ENCODE measurements around the gene ATP2C2.
"Not testable (repeated sequence)": the region's sequence is repeated elsewhere in the genome, so short reads cannot be mapped to it uniquely, and the experiment has no call there.

Gene ATP2C2

DNA sequence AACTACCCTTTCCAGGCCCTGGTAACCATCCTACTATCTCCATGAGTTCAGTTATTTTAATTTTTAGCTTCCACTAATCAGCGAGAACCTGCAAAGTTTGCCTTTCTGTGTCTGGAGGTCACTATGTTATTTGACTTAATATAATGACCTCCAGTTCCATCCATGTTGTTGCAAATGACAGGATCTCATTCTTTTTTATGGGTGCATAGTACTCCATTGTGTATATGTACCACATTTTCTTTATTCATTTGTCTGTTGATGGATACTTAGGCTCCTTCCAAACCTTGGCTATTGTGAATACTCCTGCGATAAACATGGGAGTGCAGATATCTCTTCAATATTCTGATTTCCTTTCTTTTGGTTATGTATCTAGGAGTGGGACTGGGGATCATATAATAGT lies 31.6 kb downstream of the ATP2C2 start:
- DNase-seq, result not testable (repeated sequence)

DNA sequence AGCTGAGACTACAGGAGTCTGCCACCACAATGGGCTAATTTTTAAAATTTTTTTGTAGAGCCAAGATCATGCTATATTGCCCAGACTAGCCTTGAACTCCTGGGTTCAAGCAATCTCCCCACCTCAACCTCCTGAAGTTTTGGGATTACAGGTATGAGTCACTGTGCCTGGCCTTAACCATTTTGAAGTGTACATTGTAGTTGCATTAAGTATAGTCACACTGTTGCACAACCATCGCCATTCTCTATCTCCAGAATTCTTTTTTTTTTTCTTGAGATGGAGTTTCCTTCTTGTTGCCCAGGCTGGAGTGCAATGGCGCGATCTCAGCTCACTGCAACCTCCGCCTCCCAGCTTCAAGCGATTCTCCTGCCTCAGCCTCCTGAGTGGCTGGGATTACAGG lies 35.1 kb downstream of the ATP2C2 start:
- DNase-seq, result not testable (repeated sequence)

GRCh38 chr16:84404324-84404723 lies 36.0 kb downstream of the ATP2C2 start:
- DNase-seq, result no peak

GRCh38 chr16:84404936-84405639 lies 36.8 kb downstream of the ATP2C2 start:
- no peak for DNase-seq

DNA sequence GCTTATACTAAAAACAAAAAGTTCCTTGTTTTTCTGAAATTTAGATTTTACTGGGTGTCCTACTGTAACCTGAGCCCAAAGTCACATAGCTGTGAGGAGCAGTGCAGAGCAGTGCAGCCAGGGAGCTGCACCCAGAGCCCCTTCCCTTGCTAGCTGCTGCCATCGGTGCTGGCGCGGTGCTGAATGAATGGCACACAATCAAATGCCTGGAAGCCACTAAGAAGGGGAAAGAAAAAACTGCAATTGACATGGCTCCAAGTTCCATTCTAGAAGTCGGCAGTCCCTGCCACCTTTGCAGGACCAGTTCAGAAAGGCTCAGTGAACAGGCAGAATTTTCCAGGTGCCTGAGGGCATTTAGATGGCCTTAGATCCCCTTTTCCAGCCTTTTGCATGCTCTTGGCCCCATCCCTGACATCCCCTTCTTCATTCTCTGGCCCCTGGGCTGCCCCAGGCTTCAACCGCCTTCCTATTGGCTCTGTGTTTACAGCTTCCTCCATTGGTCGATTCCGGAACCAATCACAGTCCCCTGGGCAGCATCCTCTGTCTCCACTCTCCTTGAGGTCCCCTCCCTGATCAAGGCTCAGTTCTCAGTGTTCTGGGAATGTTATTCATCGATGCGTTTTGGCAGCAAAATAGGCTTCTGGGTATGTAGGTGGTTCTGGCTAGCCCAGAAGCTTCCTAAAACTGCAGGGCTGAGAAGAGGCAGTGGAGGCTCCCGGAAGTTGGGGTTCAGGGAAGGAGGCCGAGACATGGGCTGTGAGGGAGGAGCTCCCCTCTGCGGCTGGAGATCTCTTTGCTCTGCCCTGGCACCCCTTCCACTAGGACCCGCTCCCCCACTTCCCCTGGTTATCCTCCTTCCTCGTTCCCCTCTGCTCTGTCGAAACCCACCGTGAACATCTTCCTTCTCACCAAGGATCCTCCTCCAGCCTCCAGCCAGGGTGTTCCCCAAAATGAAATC lies 37.9 kb downstream of the ATP2C2 start:
- no peak for DNase-seq

- DNase-seq, result no peak
These were observed 39.4 kb downstream of the ATP2C2 start for GRCh38 chr16:84407588-84408313.

DNA sequence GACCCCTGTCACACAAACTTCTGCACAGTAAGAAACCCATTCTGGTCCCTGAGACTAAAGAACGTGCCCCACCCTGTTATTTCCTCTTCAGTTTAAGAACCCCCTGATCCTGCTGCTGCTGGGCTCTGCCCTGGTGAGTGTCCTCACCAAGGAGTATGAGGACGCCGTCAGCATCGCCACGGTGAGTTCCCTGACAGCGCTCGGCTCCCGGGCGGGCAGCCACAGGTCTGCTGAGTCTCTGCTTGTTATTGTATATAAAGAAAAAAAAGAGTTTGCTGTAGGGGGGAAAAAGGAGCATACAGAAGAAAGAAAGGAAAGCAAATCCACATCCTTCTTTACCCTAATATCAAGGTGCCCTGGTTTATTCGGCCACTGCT lies 40.0 kb downstream of the ATP2C2 start:
- DNase-seq, result no peak

GRCh38 chr16:84408856-84409255 lies 40.5 kb downstream of the ATP2C2 start:
- no peak for DNase-seq

GRCh38 chr16:84410361-84411138 lies 42.2 kb downstream of the ATP2C2 start:
- DNase-seq, result no peak

- no peak for DNase-seq
These were observed 43.4 kb downstream of the ATP2C2 start for GRCh38 chr16:84411768-84412167.

- no peak for DNase-seq
These were observed 43.9 kb downstream of the ATP2C2 start for GRCh38 chr16:84412262-84412661.

- no peak for DNase-seq
These were observed 45.1 kb downstream of the ATP2C2 start for GRCh38 chr16:84413244-84414004.

- no peak for DNase-seq
These were observed 46.5 kb downstream of the ATP2C2 start for GRCh38 chr16:84414789-84415326.

- no peak for DNase-seq
These were observed 48.3 kb downstream of the ATP2C2 start for GRCh38 chr16:84416407-84417321.

DNA sequence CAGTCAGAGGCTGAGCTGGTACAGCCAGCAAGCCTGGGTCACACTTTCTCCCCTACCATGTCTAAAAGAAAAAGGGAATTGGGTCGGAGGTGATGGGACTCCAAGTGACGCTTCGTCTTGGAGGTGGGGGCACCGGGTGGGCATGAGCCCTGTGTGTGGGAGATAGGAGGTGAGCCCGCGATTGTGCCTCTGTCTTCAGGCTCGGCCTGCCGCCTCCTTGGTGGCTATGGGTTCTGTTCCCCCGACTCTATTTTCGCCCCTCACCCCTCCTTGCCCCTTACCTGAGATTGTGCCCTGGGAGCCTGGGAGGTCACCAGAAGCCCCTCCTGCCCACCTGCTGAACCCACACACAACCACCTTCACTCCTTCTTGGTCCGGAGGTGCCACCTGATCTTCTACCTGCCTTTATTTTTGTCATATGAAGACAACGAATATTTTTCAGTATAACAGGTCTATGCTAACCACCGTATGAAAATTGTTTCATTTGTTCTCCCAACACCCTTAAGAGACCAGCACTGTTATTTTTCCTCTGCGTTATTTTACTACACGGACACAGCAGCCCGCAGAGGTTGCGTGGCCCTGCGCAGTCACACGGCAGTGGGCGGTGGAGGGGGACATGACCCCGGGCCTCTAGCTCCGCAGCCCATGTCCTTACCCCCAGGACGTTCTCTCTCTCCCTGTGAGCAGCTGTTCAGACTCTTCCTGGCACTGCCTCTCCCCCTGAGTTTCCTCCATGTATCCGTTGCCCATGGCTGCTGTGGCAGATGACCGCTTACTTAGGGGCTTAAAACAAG lies 49.9 kb downstream of the ATP2C2 start:
- no peak for DNase-seq

DNA sequence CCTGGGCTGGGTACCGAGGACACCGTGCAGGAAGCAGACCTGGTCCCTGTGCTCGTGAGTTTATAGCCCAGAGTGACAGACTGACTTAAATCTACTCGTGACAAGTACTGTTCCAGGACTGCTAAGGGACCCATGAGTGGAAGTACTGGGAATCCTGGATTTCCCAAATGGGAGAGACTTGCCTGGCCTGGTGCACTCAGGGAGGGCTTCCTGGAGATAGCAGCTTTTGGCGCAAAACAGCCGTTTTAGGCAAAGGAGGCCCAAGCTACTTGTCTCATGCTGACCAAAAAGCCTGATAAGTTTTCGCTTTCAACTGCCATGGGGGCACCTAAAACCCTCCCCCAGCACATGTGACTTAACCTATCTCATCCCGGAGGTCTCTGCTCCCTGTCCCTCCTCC lies 51.4 kb downstream of the ATP2C2 start:
- no peak for DNase-seq

- DNase-seq, result not testable (repeated sequence)
These were observed 52.2 kb downstream of the ATP2C2 start for GRCh38 chr16:84420556-84420955.

GRCh38 chr16:84421081-84421937 lies 53.0 kb downstream of the ATP2C2 start:
- no peak for DNase-seq

- DNase-seq, result no peak
These were observed 53.5 kb downstream of the ATP2C2 start for GRCh38 chr16:84421938-84422220.

Measured in femur (tissue), 1 donor.